CD4-positive, alpha-beta T cell (primary cell): ENCODE measurements around the gene NEURL1. TPM values are rescaled to one million over a fixed set of nuclear protein-coding genes. Genes with fewer than 3 reads are reported as not detected.

Experiments used
- ATAC-seq: fragments of 200-7000 bp; cut with Tn5 transposase; one replicate; pipeline ENCODE4 v1.10.0; 2022; ENCODE audit warnings: mild to moderate bottlenecking; ENCODE audit not compliant: poor library complexity
- CTCF ChIA-PET: fragments of 350-600 bp; sonication (Branson Sonifier 250); formaldehyde crosslinking; loops from one replicate; lab custom pipeline; 2021; ENCODE audit warnings: antibody characterized with exemption, inconsistent platforms; lab: Charles Lee
- POLR2A ChIA-PET: fragments of 350-600 bp; sonication (Branson Sonifier 250); formaldehyde crosslinking; loops from one replicate; lab custom pipeline; 2021; ENCODE audit warnings: antibody characterized with exemption, inconsistent platforms; lab: Charles Lee
- DNase-seq, 14 experiments: peaks; one replicate each; pipeline ENCODE4 v3.0.0-alpha.2; 2013 to 2020; ENCODE audit warnings: mixed read lengths in 2 of 14
- H3K27ac ChIP-seq, 2 donors: one replicate each; pipeline versions ENCODE4 v1.5.1 to v1.7.0; 2013; ENCODE audit warnings: low read length in 2 of 2, low read depth in 1 of 2, mild to moderate bottlenecking in 1 of 2
- H3K27me3 ChIP-seq, 2 experiments: 1 replicate in 1 of 2; 2 replicates in 1 of 2; pipeline versions ENCODE4 v1.6.1 to v1.7.0; 2013; ENCODE audit warnings: low read length in 2 of 2, control low read depth in 1 of 2, mild to moderate bottlenecking in 1 of 2, moderate library complexity in 1 of 2; ENCODE audit not compliant: insufficient read depth in 2 of 2, control insufficient read depth in 1 of 2
- H3K36me3 ChIP-seq: one replicate; pipeline ENCODE4 v1.6.1; 2013; ENCODE audit warnings: low read length, control low read depth; ENCODE audit not compliant: insufficient read depth
- H3K4me1 ChIP-seq: one replicate; pipeline ENCODE4 v1.6.1; 2013; ENCODE audit warnings: low read length, control low read depth; ENCODE audit not compliant: insufficient read depth
- H3K4me3 ChIP-seq: one replicate; pipeline ENCODE4 v1.5.1; 2013; ENCODE audit warnings: mild to moderate bottlenecking, low read length, moderate library complexity
- H3K9me3 ChIP-seq, 2 experiments: 1 replicate in 1 of 2; 2 replicates in 1 of 2; pipeline versions ENCODE4 v1.6.1 to v1.7.0; 2013; ENCODE audit warnings: low read length in 2 of 2, mild to moderate bottlenecking in 2 of 2, control low read depth in 1 of 2, moderate library complexity in 1 of 2; ENCODE audit not compliant: control insufficient read depth in 1 of 2, insufficient read depth in 1 of 2
- H3K27ac Mint-ChIP-seq: one replicate; pipeline ENCODE4 v1.8.0; 2020; ENCODE audit warnings: mixed read lengths
- H3K27me3 Mint-ChIP-seq: one replicate; pipeline ENCODE4 v1.8.0; 2021; ENCODE audit warnings: mixed read lengths
- H3K36me3 Mint-ChIP-seq: one replicate; pipeline ENCODE4 v1.8.0; 2021; ENCODE audit warnings: low read depth, mixed read lengths
- H3K4me1 Mint-ChIP-seq: one replicate; pipeline ENCODE4 v1.8.0; 2021; ENCODE audit warnings: low read depth, mixed read lengths
- H3K4me3 Mint-ChIP-seq: one replicate; pipeline ENCODE4 v1.8.0; 2020; ENCODE audit warnings: mild to moderate bottlenecking, mixed read lengths
- H3K9me3 Mint-ChIP-seq: one replicate; pipeline ENCODE4 v1.8.0; 2020; ENCODE audit warnings: mixed read lengths
- CTCF ChIP-seq: fragments of 200-600 bp; IDR thresholded peaks from one replicate; pipeline ENCODE4 v1.8.0; 2022; ENCODE audit warnings: antibody characterized with exemption, mild to moderate bottlenecking
- intact Hi-C, 2 experiments: fragments of 100-400 bp; cut with DNase I in 1 of 2; cut with micrococcal nuclease in 1 of 2; formaldehyde crosslinking; loops; one replicate each; pipeline versions ENCODE4 v1.15.1 to v1.9.0; 2023 to 2025; cut with DNase I, micrococcal nuclease
- total RNA-seq, 174 experiments: library from RNA in 2 of 174; stranded (reverse) in 2 of 174; gene quantifications; one replicate each; pipeline ENCODE4 v1.2.3 and lab custom pipeline; 2021 to 2026

NEURL1 gene
- total RNA-seq, 2 experiments from 2014 or later = 0.85 to 1.1 TPM

- CTCF ChIA-PET = no interaction called here
- no peak overlapping the region for H3K27ac Mint-ChIP-seq
Measured at GRCh38 chr10:103548581-103549348, 55.3 kb downstream of the NEURL1 start.

GRCh38 chr10:103549349-103549685, 55.8 kb downstream of the NEURL1 start:
- CTCF ChIA-PET = no interaction called here
- Mint-ChIP-seq H3K36me3 (no peaks in the 10 kb centered on the region), H3K27ac (no peak overlapping the region), H3K9me3 (no peaks in the 10 kb centered on the region), H3K4me1 (peaks cover 8% of the 10 kb centered on the region), H3K4me3 (no peak overlapping the region), H3K27me3 (peaks cover 4% of the 10 kb centered on the region)
- ATAC-seq = no peak
- Histone ChIP-seq H3K27ac (no peak overlapping the region), H3K9me3 (no peaks in the 10 kb centered on the region), H3K36me3 (no peaks in the 10 kb centered on the region), H3K4me1 (peaks cover 10% of the 10 kb centered on the region), H3K4me3 (no peak overlapping the region), H3K27me3 (no peaks in the 10 kb centered on the region)
- DNase-seq = no peak
- intact Hi-C loops = no loop called here
- POLR2A ChIA-PET = interaction anchor here (0.6 kb wide), 1 partner anchor 569 kb away, joined by 3 read pairs; no protein-coding TSS in a partner anchor
- TF ChIP-seq CTCF = no peak

More at GRCh38 chr10:103548581-103549348, 55.3 kb downstream of the NEURL1 start:
- TF ChIP-seq CTCF = no peak
- Mint-ChIP-seq H3K4me1 (peaks cover 2% of the 10 kb centered on the region), H3K36me3 (no peaks in the 10 kb centered on the region), H3K27me3 (no peaks in the 10 kb centered on the region), H3K4me3 (no peak overlapping the region), H3K9me3 (no peaks in the 10 kb centered on the region)
- intact Hi-C loops = no loop called here
- H3K27me3 ChIP-seq = no peaks in the 10 kb centered on the region
- POLR2A ChIA-PET = no interaction called here
- no peak overlapping the region for H3K4me3 ChIP-seq
- H3K9me3 ChIP-seq = no peaks in the 10 kb centered on the region
- H3K27ac ChIP-seq = no peak overlapping the region
- no peaks in the 10 kb centered on the region for H3K36me3 ChIP-seq
- ATAC-seq (no peak), DNase-seq (no peak)
- peaks cover 5% of the 10 kb centered on the region for H3K4me1 ChIP-seq

GRCh38 chr10:103550229-103550628, 56.7 kb downstream of the NEURL1 start:
- Mint-ChIP-seq H3K4me3 (no peak overlapping the region), H3K27ac (no peak overlapping the region), H3K27me3 (peaks cover 11% of the 10 kb centered on the region), H3K9me3 (no peaks in the 10 kb centered on the region), H3K36me3 (no peaks in the 10 kb centered on the region), H3K4me1 (peaks cover 14% of the 10 kb centered on the region)
- H3K27me3 ChIP-seq = no peaks in the 10 kb centered on the region
- DNase-seq = no peak
- CTCF ChIA-PET = no interaction called here
- ATAC-seq = no peak
- no peaks in the 10 kb centered on the region for H3K36me3 ChIP-seq
- H3K9me3 ChIP-seq = no peaks in the 10 kb centered on the region
- TF ChIP-seq CTCF = no peak
- POLR2A ChIA-PET = no interaction called here
- intact Hi-C loops = no loop called here
- no peak overlapping the region for H3K27ac ChIP-seq
- H3K4me3 ChIP-seq = no peak overlapping the region
- H3K4me1 ChIP-seq = peaks cover 16% of the 10 kb centered on the region
